ENCODE data around the gene ZNF516. TPM values are rescaled to one million over a fixed set of nuclear protein-coding genes. Genes with fewer than 3 reads are reported as not detected.
A peak's percentile ranks its signal among the peaks of the same experiment; 100 is the strongest.

ZNF516 gene
- polyA plus RNA-seq, 3 donors = 5.0 to 41.9 (median 8.6) TPM

DNA sequence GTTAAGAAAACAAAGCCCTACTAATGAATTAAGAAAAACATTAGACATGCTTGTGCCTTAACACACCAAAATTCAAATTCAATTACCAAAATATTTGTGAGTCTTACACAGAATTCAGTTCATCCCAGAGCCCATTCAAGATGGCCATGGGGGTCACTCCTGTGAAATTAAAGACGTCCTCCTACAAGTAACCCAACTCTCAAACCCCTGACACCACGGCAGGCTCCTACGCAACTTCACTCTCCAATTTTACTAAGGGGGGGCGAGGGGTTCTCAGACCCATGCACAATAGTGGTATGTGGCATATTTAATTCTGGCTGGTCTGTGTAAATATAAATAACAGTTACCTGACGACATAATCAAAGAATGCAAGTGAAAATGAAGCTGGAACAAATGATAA is 5.0 kb downstream of the ZNF516 start:
- Histone ChIP-seq H4K20me1 (ENCODE audit: insufficient read depth, low read length) (peaks cover 67% of the 10 kb centered on the region), H3K4me3 (replicated peaks in 1 of 3; ENCODE audit: low read depth in 2 of 3, low read length in 3 of 3) (peak overlapping the region; percentile 60 to 88 (median 62)), H3K9ac (ENCODE audit: insufficient read depth, low read length, poor library complexity, severe bottlenecking) (peak overlapping the region; percentile 83), H3K4me2 (replicated peaks; ENCODE audit: extremely low read depth, low read length, poor library complexity, severe bottlenecking) (peak overlapping the region; percentile 82), H3K27ac (ENCODE audit: low read depth in 1 of 2, low read length in 2 of 2) (peak overlapping the region in 1 of 2 donors; percentile 85), H3K27me3 (ENCODE audit: control insufficient read depth in 2 of 2, insufficient read depth in 2 of 2, low read length in 2 of 2) (no peaks in the 10 kb centered on the region), H2AFZ (ENCODE audit: insufficient read depth, low read depth, low read length, poor library complexity, severe bottlenecking) (no peak overlapping the region), H3K4me1 (ENCODE audit: control insufficient read depth in 1 of 2, insufficient read depth in 2 of 2, low read length in 2 of 2) (peaks cover 54 to 68% of the 10 kb centered on the region in 2 donors), H3K9me3 (replicated peaks in 1 of 2; ENCODE audit: control insufficient read depth in 1 of 2, insufficient read depth in 1 of 2, low read length in 2 of 2) (no peaks in the 10 kb centered on the region), H3K36me3 (replicated peaks in 1 of 2; ENCODE audit: control insufficient read depth in 1 of 2, insufficient read depth in 2 of 2, low read length in 2 of 2) (no peaks in the 10 kb centered on the region), H3K79me2 (ENCODE audit: insufficient read depth, low read length) (peaks cover 92% of the 10 kb centered on the region)
- peaks cover 4 to 8% of the 10 kb centered on the region in 2 donors for H3K36me3 Mint-ChIP-seq
- TF ChIP-seq, protein P1, sequence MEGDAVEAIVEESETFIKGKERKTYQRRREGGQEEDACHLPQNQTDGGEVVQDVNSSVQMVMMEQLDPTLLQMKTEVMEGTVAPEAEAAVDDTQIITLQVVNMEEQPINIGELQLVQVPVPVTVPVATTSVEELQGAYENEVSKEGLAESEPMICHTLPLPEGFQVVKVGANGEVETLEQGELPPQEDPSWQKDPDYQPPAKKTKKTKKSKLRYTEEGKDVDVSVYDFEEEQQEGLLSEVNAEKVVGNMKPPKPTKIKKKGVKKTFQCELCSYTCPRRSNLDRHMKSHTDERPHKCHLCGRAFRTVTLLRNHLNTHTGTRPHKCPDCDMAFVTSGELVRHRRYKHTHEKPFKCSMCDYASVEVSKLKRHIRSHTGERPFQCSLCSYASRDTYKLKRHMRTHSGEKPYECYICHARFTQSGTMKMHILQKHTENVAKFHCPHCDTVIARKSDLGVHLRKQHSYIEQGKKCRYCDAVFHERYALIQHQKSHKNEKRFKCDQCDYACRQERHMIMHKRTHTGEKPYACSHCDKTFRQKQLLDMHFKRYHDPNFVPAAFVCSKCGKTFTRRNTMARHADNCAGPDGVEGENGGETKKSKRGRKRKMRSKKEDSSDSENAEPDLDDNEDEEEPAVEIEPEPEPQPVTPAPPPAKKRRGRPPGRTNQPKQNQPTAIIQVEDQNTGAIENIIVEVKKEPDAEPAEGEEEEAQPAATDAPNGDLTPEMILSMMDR (IDR thresholded peaks at IDR 0.05) = no peak
- H3K27me3 Mint-ChIP-seq (ENCODE audit: low read depth in 3 of 3) = no peaks in the 10 kb centered on the region
- H3K4me1 Mint-ChIP-seq = peaks cover 60% of the 10 kb centered on the region
- intact Hi-C loops (cut with micrococcal nuclease) = loop anchor here (5.0 to 10.0 kb wide), 3 partner anchors 37 to 622 kb away; no protein-coding TSS in a partner anchor
- H3K4me3 Mint-ChIP-seq = peak overlapping the region; percentile 96 to 97
- no peak for DNase-seq
- H3K9me3 Mint-ChIP-seq = peaks cover 0 to 2% (median 0%) of the 10 kb centered on the region in 7 donors
- WGBS (ENCODE audit: insufficient coverage) = no CpG with 5 or more reads among the region's 5 CpGs
- H3K27ac Mint-ChIP-seq = peak overlapping the region; percentile 30 to 98 (median 95)

DNA sequence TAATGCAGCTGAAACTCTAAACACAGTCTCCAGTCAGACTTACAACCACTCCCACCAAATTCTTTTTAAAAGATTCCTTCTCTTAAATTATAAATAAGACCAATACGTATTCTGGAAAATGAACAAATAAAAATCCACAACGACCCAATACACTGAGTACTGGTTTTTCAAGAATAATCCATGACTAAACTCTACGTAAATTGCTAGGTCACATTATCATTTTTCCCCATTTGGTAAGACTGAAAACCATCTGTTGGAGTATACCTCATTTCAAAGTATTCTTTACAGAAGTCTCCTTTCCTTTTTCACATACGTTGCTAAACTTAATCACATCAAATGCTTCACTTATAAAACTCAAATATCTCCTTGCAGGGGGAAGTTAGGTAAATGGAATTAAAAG is 6.0 kb downstream of the ZNF516 start:
- Histone ChIP-seq H3K27me3 (ENCODE audit: control insufficient read depth in 2 of 2, insufficient read depth in 2 of 2, low read length in 2 of 2) (no peaks in the 10 kb centered on the region), H3K9ac (ENCODE audit: insufficient read depth, low read length, poor library complexity, severe bottlenecking) (no peak overlapping the region), H3K9me3 (replicated peaks in 1 of 2; ENCODE audit: control insufficient read depth in 1 of 2, insufficient read depth in 1 of 2, low read length in 2 of 2) (no peaks in the 10 kb centered on the region), H2AFZ (ENCODE audit: insufficient read depth, low read depth, low read length, poor library complexity, severe bottlenecking) (no peak overlapping the region), H3K4me3 (replicated peaks in 1 of 3; ENCODE audit: low read depth in 2 of 3, low read length in 3 of 3) (peak overlapping the region in 1 of 3 experiments; percentile 88), H3K4me2 (replicated peaks; ENCODE audit: extremely low read depth, low read length, poor library complexity, severe bottlenecking) (peak overlapping the region; percentile 82), H3K36me3 (replicated peaks in 1 of 2; ENCODE audit: control insufficient read depth in 1 of 2, insufficient read depth in 2 of 2, low read length in 2 of 2) (no peaks in the 10 kb centered on the region), H3K79me2 (ENCODE audit: insufficient read depth, low read length) (peaks cover 93% of the 10 kb centered on the region), H3K4me1 (ENCODE audit: control insufficient read depth in 1 of 2, insufficient read depth in 2 of 2, low read length in 2 of 2) (peaks cover 63 to 78% of the 10 kb centered on the region in 2 donors), H4K20me1 (ENCODE audit: insufficient read depth, low read length) (peaks cover 73% of the 10 kb centered on the region), H3K27ac (ENCODE audit: low read depth in 1 of 2, low read length in 2 of 2) (peak overlapping the region in 1 of 2 donors; percentile 69)
- DNase-seq = no peak
- TF ChIP-seq, protein P1 (IDR thresholded peaks at IDR 0.05) = no peak
- Mint-ChIP-seq H3K36me3 (peaks cover 4 to 9% of the 10 kb centered on the region in 2 donors), H3K27ac (peak overlapping the region in 5 of 7 donors; percentile 16 to 97 (median 59)), H3K9me3 (no peaks in the 10 kb centered on the region), H3K4me1 (peaks cover 69% of the 10 kb centered on the region), H3K27me3 (ENCODE audit: low read depth in 3 of 3) (no peaks in the 10 kb centered on the region), H3K4me3 (peak overlapping the region in 1 of 2 donors; percentile 19)
- WGBS (ENCODE audit: insufficient coverage) = no CpG with 5 or more reads among the region's 4 CpGs
- intact Hi-C loops (cut with micrococcal nuclease) = loop anchor here (5.0 kb wide), 2 partner anchors 37 to 42 kb away; no protein-coding TSS in a partner anchor
